NCI-H1417 (cell line): Measurements from ENCODE around the gene DHRS7C.
A peak's percentile ranks its signal among the peaks of the same experiment; 100 is the strongest.

Source experiments
- DNase-seq, 3 experiments: peaks; one replicate each; lab custom pipeline; 2025; lab: John Stamatoyannopoulos, UW

The DHRS7C gene

GRCh38 chr17:9790889-9791876 lies at the start of gene DHRS7C:
Gene DHRS7C (minus strand): TSS chr17:9791592. CDS start chr17:9791284, 308 bp downstream.
- DNase-seq = no peak

- DNase-seq = no peak
Observed at GRCh38 chr17:9839433-9839832, 48.0 kb upstream of the DHRS7C start.

GRCh38 chr17:9837551-9838471 lies 46.4 kb upstream of the DHRS7C start:
- DNase-seq = no peak

GRCh38 chr17:9833922-9834321 lies 42.5 kb upstream of the DHRS7C start:
- DNase-seq = no peak

GRCh38 chr17:9830711-9831110 lies 39.3 kb upstream of the DHRS7C start:
- no peak for DNase-seq

GRCh38 chr17:9829343-9829742 lies 38.0 kb upstream of the DHRS7C start:
- no peak for DNase-seq

- DNase-seq = no peak
Observed at GRCh38 chr17:9828296-9829295, 37.2 kb upstream of the DHRS7C start.

- DNase-seq = no peak
Observed at GRCh38 chr17:9825641-9826150, 34.3 kb upstream of the DHRS7C start, which contains the start of gene GLP2R. Gene GLP2R (plus strand): TSS chr17:9825924. CDS start chr17:9826064, 140 bp downstream.

- no peak for DNase-seq
Observed at GRCh38 chr17:9824797-9825338, 33.5 kb upstream of the DHRS7C start.

- no peak for DNase-seq
Observed at GRCh38 chr17:9824094-9824493, 32.7 kb upstream of the DHRS7C start.

- no peak for DNase-seq
Observed at GRCh38 chr17:9821921-9822320, 30.5 kb upstream of the DHRS7C start, which contains the start of gene GSG1L2. Gene GSG1L2 (minus strand): TSS chr17:9822079. CDS start chr17:9822071, 8 bp downstream.

- no peak for DNase-seq
Observed at GRCh38 chr17:9820448-9820847, 29.1 kb upstream of the DHRS7C start.

GRCh38 chr17:9818760-9819159 lies 27.4 kb upstream of the DHRS7C start:
- no peak for DNase-seq

- peak in 1 of 3 experiments; percentile 0 for DNase-seq
Observed at GRCh38 chr17:9817086-9817485, 25.7 kb upstream of the DHRS7C start.

GRCh38 chr17:9816472-9816871 lies 25.1 kb upstream of the DHRS7C start:
- no peak for DNase-seq

- no peak for DNase-seq
Observed at GRCh38 chr17:9814337-9814945, 23.0 kb upstream of the DHRS7C start.

- no peak for DNase-seq
Observed at GRCh38 chr17:9813166-9813565, 21.8 kb upstream of the DHRS7C start.

GRCh38 chr17:9811537-9811936 lies 20.1 kb upstream of the DHRS7C start:
- no peak for DNase-seq

GRCh38 chr17:9811086-9811485 lies 19.7 kb upstream of the DHRS7C start:
- no peak for DNase-seq
